GM12878 (cell line): ENCODE data around the gene NRTN. TPM values are rescaled to one million over a fixed set of nuclear protein-coding genes. Genes with fewer than 3 reads are reported as not detected.

Experiments used
- ATAC-seq: fragments of 200-7000 bp; cut with Tn5 transposase; 3 replicates; pipeline ENCODE4 v1.9.1; 2020; ENCODE audit warnings: mild to moderate bottlenecking, moderate library complexity
- BruUV-seq: library from RNA; stranded (reverse); fragments of 400-500 nt; replicated peaks from 2 replicates; lab custom pipeline; 2021; lab: Mats Ljungman, UMichigan
- CTCF ChIA-PET: fragments of 300-600 bp; sonication (Branson Sonifier 250); formaldehyde crosslinking; extraction: SDS; loops from one replicate; lab custom pipeline; 2021; ENCODE audit warnings: inconsistent platforms; lab: Yijun Ruan, JAX
- POLR2A ChIA-PET: fragments of 350-600 bp; formaldehyde crosslinking; extraction: SDS; loops from one replicate; lab custom pipeline; 2021; ENCODE audit warnings: inconsistent platforms; lab: Charles Lee
- RAD21 ChIA-PET: fragments of 300-600 bp; sonication (Branson Sonifier 250); formaldehyde crosslinking; loops from one replicate; lab custom pipeline; 2023; ENCODE audit warnings: antibody characterized with exemption; ENCODE audit not compliant: unreplicated experiment; lab: Charles Lee
- SMC1A ChIA-PET: fragments of 300-600 bp; sonication (Branson Sonifier 250); formaldehyde crosslinking; loops from one replicate; lab custom pipeline; 2023; ENCODE audit not compliant: unreplicated experiment, uncharacterized antibody; lab: Charles Lee
- DNase-seq: peaks from one replicate; pipeline ENCODE4 v3.0.0-alpha.2; 2011; ENCODE audit warnings: low read depth, low spot score
- FAIRE-seq: peaks from 3 replicates; lab custom pipeline; 2011; peaks lifted over from hg19 to GRCh38; lab: Jason Lieb, UNC
- H2AFZ ChIP-seq: 2 replicates; pipeline ENCODE4 v1.6.0; 2011; ENCODE audit warnings: low read depth, low read length, control low read depth; ENCODE audit not compliant: control insufficient read depth
- H3K27ac ChIP-seq: 2 replicates; pipeline ENCODE4 v1.5.1; 2011; ENCODE audit warnings: control low read depth; ENCODE audit not compliant: control insufficient read depth, insufficient read depth
- H3K27me3 ChIP-seq, 2 experiments: replicated peaks in 1 of 2; 2 replicates each; pipeline versions ENCODE4 v1.6.0 to v1.6.1; 2011; ENCODE audit warnings: low read length in 1 of 2; ENCODE audit not compliant: control insufficient read depth in 2 of 2, insufficient read depth in 2 of 2
- H3K36me3 ChIP-seq, 2 experiments: 2 replicates each; pipeline ENCODE4 v1.5.1; 2011; ENCODE audit warnings: low read length in 1 of 2; ENCODE audit not compliant: control insufficient read depth in 2 of 2, insufficient read depth in 2 of 2
- H3K4me1 ChIP-seq: 2 replicates; pipeline ENCODE4 v1.6.1; 2011; ENCODE audit warnings: mild to moderate bottlenecking, low read length, moderate library complexity, mixed read lengths; ENCODE audit not compliant: control insufficient read depth, insufficient read depth
- H3K4me2 ChIP-seq: 2 replicates; pipeline ENCODE4 v1.6.0; 2011; ENCODE audit warnings: control low read depth; ENCODE audit not compliant: control insufficient read depth, insufficient read depth
- H3K4me3 ChIP-seq: fragments of 200-600 bp; sonication (generic); 2 replicates; pipeline ENCODE4 v1.5.1; 2016
- H3K79me2 ChIP-seq: 2 replicates; pipeline ENCODE4 v1.6.0; 2011; ENCODE audit warnings: low read length; ENCODE audit not compliant: control insufficient read depth, insufficient read depth
- H3K9ac ChIP-seq: 2 replicates; pipeline ENCODE4 v1.8.0; 2011; ENCODE audit warnings: low read length, control low read depth, mixed read lengths; ENCODE audit not compliant: control insufficient read depth, insufficient read depth
- H3K9me3 ChIP-seq: replicated peaks from 3 replicates; pipeline ENCODE4 v1.5.1; 2011; ENCODE audit warnings: mild to moderate bottlenecking, low read length; ENCODE audit not compliant: control insufficient read depth, insufficient read depth
- H4K20me1 ChIP-seq: 2 replicates; pipeline ENCODE4 v1.6.0; 2011; ENCODE audit not compliant: control insufficient read depth, insufficient read depth
- BHLHE40 ChIP-seq, 2 experiments: fragments of 450-650 bp in 1 of 2; IDR thresholded peaks; 2 replicates each; pipeline ENCODE4 v1.6.1; 2011 to 2017; ENCODE audit warnings: low read depth in 2 of 2, borderline replicate concordance in 1 of 2, improper control_type of control experiment in 1 of 2, low read length in 1 of 2, mild to moderate bottlenecking in 1 of 2
- CBFB ChIP-seq: IDR thresholded peaks from 2 replicates; pipeline ENCODE4 v1.6.1; 2016; ENCODE audit warnings: antibody characterized with exemption, low read depth
- CREB1 ChIP-seq: IDR thresholded peaks from 2 replicates; pipeline ENCODE4 v1.6.1; 2012; ENCODE audit warnings: low read depth, mild to moderate bottlenecking, inconsistent platforms
- ETV6 ChIP-seq, 2 experiments: fragments of 450-650 bp in 1 of 2; IDR thresholded peaks in 1 of 2; conservative IDR thresholded peaks in 1 of 2; 2 replicates each; pipeline ENCODE4 v1.6.1; 2014; ENCODE audit warnings: antibody characterized with exemption in 1 of 2, borderline replicate concordance in 1 of 2, low read depth in 1 of 2, mild to moderate bottlenecking in 1 of 2, moderate library complexity in 1 of 2
- IKZF2 ChIP-seq, 2 experiments: fragments of 450-650 bp; IDR thresholded peaks; 2 replicates each; pipeline ENCODE4 v1.6.1; 2017; ENCODE audit warnings: mild to moderate bottlenecking in 2 of 2, moderate library complexity in 2 of 2
- IRF5 ChIP-seq: fragments of 450-650 bp; IDR thresholded peaks from 2 replicates; pipeline ENCODE4 v1.6.1; 2017; ENCODE audit warnings: borderline replicate concordance
- MYC ChIP-seq: IDR thresholded peaks from 2 replicates; pipeline ENCODE4 v1.6.1; 2011; ENCODE audit warnings: mild to moderate bottlenecking, low read length, moderate library complexity, inconsistent platforms; ENCODE audit not compliant: insufficient read depth, insufficient replicate concordance, insufficient read length, severe bottlenecking
- PML ChIP-seq: IDR thresholded peaks from 2 replicates; pipeline ENCODE4 v1.6.1; 2012; ENCODE audit warnings: low read length, inconsistent platforms
- SIN3A ChIP-seq: IDR thresholded peaks from 2 replicates; pipeline ENCODE4 v1.6.1; 2012; ENCODE audit warnings: low read depth, low read length, improper control_type of control experiment
- SIX5 ChIP-seq: IDR thresholded peaks from 2 replicates; pipeline ENCODE4 v1.6.1; 2011; ENCODE audit warnings: mild to moderate bottlenecking, low read depth, low read length, moderate library complexity; ENCODE audit not compliant: severe bottlenecking
- TCF7 ChIP-seq: IDR thresholded peaks from 2 replicates; pipeline ENCODE4 v1.6.1; 2014; ENCODE audit warnings: antibody characterized with exemption, borderline replicate concordance
- ZNF217 ChIP-seq: fragments of 450-650 bp; IDR thresholded peaks from 2 replicates; pipeline ENCODE4 v1.6.1; 2017; ENCODE audit warnings: antibody characterized with exemption, mild to moderate bottlenecking
- WGBS: methylation state at CpG from one replicate; pipeline ENCODE4 v1.1.6; 2016; ENCODE audit warnings: low lambda C conversion rate; ENCODE audit not compliant: insufficient replicate concordance, insufficient coverage; ENCODE audit errors: missing lambda C conversion rate; 5-methylcytosine and 5-hydroxymethylcytosine counted together
- in situ Hi-C: fragments of 300-500 bp; cut with MboI; formaldehyde crosslinking; loops from 9 replicates; pipeline ENCODE4 v1.14.3; 2018; ENCODE audit warnings: mixed read lengths
- intact Hi-C: fragments of 100-400 bp; cut with micrococcal nuclease; formaldehyde crosslinking; loops from one replicate; pipeline ENCODE4 v1.14.2; 2022; ENCODE audit not compliant: unreplicated experiment
- polyA plus RNA-seq, 11 experiments: library from polyadenylated mRNA; depleted of rRNA in 4 of 11; unstranded in 6 of 11; stranded (reverse) in 5 of 11; fragments of >200 nt; fragmentation: Nextera tagmentation in 4 of 11; fragmentation: Illumina TruSeq in 1 of 11; extraction: Ambion mirVana in 4 of 11; extraction: Trizol in 1 of 11; gene quantifications; 1 replicate in 1 of 11; 2 replicates in 10 of 11; pipeline versions ENCODE4 v1.2.1 to v1.2.3, GENCODE V29; 2011 to 2016; ENCODE audit warnings: inconsistent platforms in 2 of 11, missing spikeins in 2 of 11, low read depth in 1 of 11
- total RNA-seq, 4 experiments: library from RNA; depleted of rRNA in 3 of 4; stranded (reverse); fragments of >200 nt in 3 of 4; fragmentation: Illumina TruSeq in 1 of 4; extraction: Trizol in 1 of 4; gene quantifications; 2 replicates each; pipeline versions ENCODE4 v1.2.1 to v1.2.3, GENCODE V29; 2013 to 2021
- TF ChIP-seq, protein P1 (sequence below): IDR thresholded peaks from 2 replicates; pipeline ENCODE4 v1.6.1; 2012; ENCODE audit warnings: mild to moderate bottlenecking, low read depth, low read length

The NRTN gene
- total and polyA plus RNA-seq, 10 of the 15 experiments (the other 5 are each of a cell fraction or from before 2014, with no cell fraction given) = not detected

GRCh38 chr19:5832527-5833216 is 27.8 kb downstream of the NRTN start:
- no peak overlapping the region for H3K4me2 ChIP-seq
- FAIRE-seq (no peak), DNase-seq (no peak), ATAC-seq (no peak)
- BruUV-seq = no TSS peak
- RAD21 ChIA-PET = no interaction called here
- in situ Hi-C loops = no loop called here
- no peak overlapping the region for H3K4me3 ChIP-seq
- H3K9ac ChIP-seq = no peak overlapping the region
- TF ChIP-seq CBFB (no peak), CREB1 (no peak), MYC (no peak), SIN3A (no peak), SIX5 (no peak), ETV6 (conservative IDR thresholded peaks at IDR 0.05 in 1 of 2, IDR thresholded peaks at IDR 0.05 in 1 of 2; ENCODE audit: borderline replicate concordance in 1 of 2, low read depth in 1 of 2) (no peak), TCF7 (no peak), IKZF2 (IDR thresholded peaks at IDR 0.05) (no peak), BHLHE40 (IDR thresholded peaks at IDR 0.05; ENCODE audit: borderline replicate concordance in 1 of 2, low read depth in 2 of 2, low read length in 1 of 2) (no peak), IRF5 (no peak), PML (no peak), ZNF217 (no peak)
- TF ChIP-seq, protein P1, sequence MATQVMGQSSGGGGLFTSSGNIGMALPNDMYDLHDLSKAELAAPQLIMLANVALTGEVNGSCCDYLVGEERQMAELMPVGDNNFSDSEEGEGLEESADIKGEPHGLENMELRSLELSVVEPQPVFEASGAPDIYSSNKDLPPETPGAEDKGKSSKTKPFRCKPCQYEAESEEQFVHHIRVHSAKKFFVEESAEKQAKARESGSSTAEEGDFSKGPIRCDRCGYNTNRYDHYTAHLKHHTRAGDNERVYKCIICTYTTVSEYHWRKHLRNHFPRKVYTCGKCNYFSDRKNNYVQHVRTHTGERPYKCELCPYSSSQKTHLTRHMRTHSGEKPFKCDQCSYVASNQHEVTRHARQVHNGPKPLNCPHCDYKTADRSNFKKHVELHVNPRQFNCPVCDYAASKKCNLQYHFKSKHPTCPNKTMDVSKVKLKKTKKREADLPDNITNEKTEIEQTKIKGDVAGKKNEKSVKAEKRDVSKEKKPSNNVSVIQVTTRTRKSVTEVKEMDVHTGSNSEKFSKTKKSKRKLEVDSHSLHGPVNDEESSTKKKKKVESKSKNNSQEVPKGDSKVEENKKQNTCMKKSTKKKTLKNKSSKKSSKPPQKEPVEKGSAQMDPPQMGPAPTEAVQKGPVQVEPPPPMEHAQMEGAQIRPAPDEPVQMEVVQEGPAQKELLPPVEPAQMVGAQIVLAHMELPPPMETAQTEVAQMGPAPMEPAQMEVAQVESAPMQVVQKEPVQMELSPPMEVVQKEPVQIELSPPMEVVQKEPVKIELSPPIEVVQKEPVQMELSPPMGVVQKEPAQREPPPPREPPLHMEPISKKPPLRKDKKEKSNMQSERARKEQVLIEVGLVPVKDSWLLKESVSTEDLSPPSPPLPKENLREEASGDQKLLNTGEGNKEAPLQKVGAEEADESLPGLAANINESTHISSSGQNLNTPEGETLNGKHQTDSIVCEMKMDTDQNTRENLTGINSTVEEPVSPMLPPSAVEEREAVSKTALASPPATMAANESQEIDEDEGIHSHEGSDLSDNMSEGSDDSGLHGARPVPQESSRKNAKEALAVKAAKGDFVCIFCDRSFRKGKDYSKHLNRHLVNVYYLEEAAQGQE = no peak
- POLR2A ChIA-PET = no interaction called here
- SMC1A ChIA-PET = no interaction called here
- intact Hi-C loops = no loop called here
- CTCF ChIA-PET = interaction anchor here (0.7 to 1.6 kb wide), 2 partner anchors 28 to 29 kb away, joined by 3 to 6 read pairs; partner anchors contain the start of gene NRTN
- H3K9me3 ChIP-seq = no peaks in the 10 kb centered on the region
- no peaks in the 10 kb centered on the region for H3K36me3 ChIP-seq
- no peak overlapping the region for H2AFZ ChIP-seq
- no peaks in the 10 kb centered on the region for H3K79me2 ChIP-seq
- H3K27ac ChIP-seq = no peak overlapping the region
- no peaks in the 10 kb centered on the region for H4K20me1 ChIP-seq
- 41% methylated on average over 6 of the region's 6 CpGs for WGBS
- peaks cover 14% of the 10 kb centered on the region for H3K4me1 ChIP-seq
- peaks cover 0 to 4% of the 10 kb centered on the region in 2 experiments; a peak in 2 of 4 replicates for H3K27me3 ChIP-seq
